GM12892 (cell line): ENCODE results near the gene NMRAL1.

ENCODE experiments used
- POLR2A ChIP-seq: IDR thresholded peaks from 2 replicates; pipeline ENCODE4 v1.6.1; 2011; ENCODE audit warnings: low read depth, low read length, control low read depth
- POLR2AphosphoS5 ChIP-seq: IDR thresholded peaks from 2 replicates; pipeline ENCODE4 v1.6.1; 2011; ENCODE audit warnings: low read depth, low read length, control low read depth

- TF ChIP-seq POLR2AphosphoS5: no peak
- no peak for TF ChIP-seq POLR2A
These were observed 23.4 kb downstream of the NMRAL1 start for GRCh38 chr16:4450931-4451519.
